Small intestine (tissue), 7 donors: ENCODE data around the gene SDCCAG8. TPM values are rescaled to one million over a fixed set of nuclear protein-coding genes. Genes with fewer than 3 reads are reported as not detected.

Experiments
- DNase-seq, 2 donors: peaks; one replicate each; pipeline versions ENCODE4 v3.0.0 to v3.0.0-alpha.2; 2013
- FAIRE-seq: peaks from 2 replicates; lab custom pipeline; 2012; peaks lifted over from hg19 to GRCh38; lab: Jason Lieb, UNC
- H3K27ac ChIP-seq, 3 donors: one replicate each; pipeline ENCODE4 v1.5.1; 2013; ENCODE audit warnings: low read length in 2 of 3, mild to moderate bottlenecking in 2 of 3, control low read depth in 1 of 3, inconsistent platforms in 1 of 3, low read depth in 1 of 3, moderate library complexity in 1 of 3
- H3K27me3 ChIP-seq, 3 donors: one replicate each; pipeline ENCODE4 v1.6.1; 2013; ENCODE audit warnings: low read length in 3 of 3, inconsistent platforms in 1 of 3; ENCODE audit not compliant: control insufficient read depth in 3 of 3, insufficient read depth in 3 of 3
- H3K36me3 ChIP-seq, 3 donors: one replicate each; pipeline ENCODE4 v1.6.1; 2013; ENCODE audit warnings: low read length in 3 of 3, inconsistent platforms in 1 of 3, low read depth in 1 of 3, mild to moderate bottlenecking in 1 of 3, moderate library complexity in 1 of 3; ENCODE audit not compliant: control insufficient read depth in 3 of 3, insufficient read depth in 2 of 3
- H3K4me1 ChIP-seq, 3 donors: one replicate each; pipeline ENCODE4 v1.6.1; 2013; ENCODE audit warnings: low read length in 2 of 3, inconsistent platforms in 1 of 3, low read depth in 1 of 3, mild to moderate bottlenecking in 1 of 3, moderate library complexity in 1 of 3; ENCODE audit not compliant: control insufficient read depth in 3 of 3, insufficient read depth in 2 of 3
- H3K4me3 ChIP-seq, 3 donors: one replicate each; pipeline ENCODE4 v1.5.1; 2013; ENCODE audit warnings: low read length in 3 of 3, control low read depth in 1 of 3, inconsistent platforms in 1 of 3, low read depth in 1 of 3, mild to moderate bottlenecking in 1 of 3, moderate library complexity in 1 of 3
- H3K9me3 ChIP-seq, 2 donors: one replicate each; pipeline ENCODE4 v1.6.1; 2013; ENCODE audit warnings: low read depth in 1 of 2, low read length in 1 of 2; ENCODE audit not compliant: control insufficient read depth in 2 of 2, insufficient read depth in 1 of 2
- WGBS, 3 donors: extraction: QIAGEN DNeasy Blood & Tissue Kit; methylation state at CpG; one replicate each; pipeline ENCODE4 v1.1.7; 2013; 5-methylcytosine and 5-hydroxymethylcytosine counted together
- polyA plus RNA-seq, 4 donors: library from polyadenylated mRNA; stranded (reverse) in 3 of 4; unstranded in 1 of 4; fragments of 200-250 nt in 3 of 4; fragments of 120-200 nt in 1 of 4; gene quantifications; one replicate each; pipeline versions ENCODE4 v1.2.1 to v1.2.3, GENCODE V29; 2013
- donor health status: healthy with polysubstance abuse.
- donor health status: control.
- donor health status: control.
- donor health status: Bipolar disorder and iron deficiency.
- donor health status: healthy.

The SDCCAG8 gene
- polyA plus RNA-seq, 4 donors = 19.2 to 32.2 (median 23.6) TPM

DNA sequence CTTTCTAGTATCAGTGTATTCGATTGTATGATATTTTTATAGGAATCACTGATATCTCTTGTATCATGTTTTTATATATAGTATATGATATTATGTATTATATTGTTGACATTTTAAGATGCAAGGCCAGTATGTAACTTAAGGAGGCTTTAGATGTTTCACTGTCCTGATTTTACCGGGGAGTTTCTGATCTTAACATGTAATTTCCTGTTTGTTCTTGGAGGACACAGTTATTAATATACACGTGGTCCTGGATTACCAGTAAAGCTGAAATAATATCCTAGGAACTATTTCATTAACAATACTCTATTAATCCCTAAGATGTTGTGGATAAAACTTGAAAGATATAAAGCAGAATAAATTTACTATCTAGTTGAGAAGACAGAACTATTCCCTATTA lies 19.5 kb downstream of the SDCCAG8 start:
- Histone ChIP-seq H3K4me3 (no peak overlapping the region), H3K36me3 (peaks cover 2 to 19% (median 6%) of the 10 kb centered on the region in 3 donors), H3K27me3 (no peaks in the 10 kb centered on the region), H3K4me1 (no peaks in the 10 kb centered on the region), H3K27ac (no peak overlapping the region), H3K9me3 (peaks cover 0 to 8% of the 10 kb centered on the region in 2 donors)
- no peak for DNase-seq
- no peak for FAIRE-seq
- 84 to 95% (median 90%) methylated on average over 3 of the region's 3 CpGs for WGBS, 3 donors

DNA sequence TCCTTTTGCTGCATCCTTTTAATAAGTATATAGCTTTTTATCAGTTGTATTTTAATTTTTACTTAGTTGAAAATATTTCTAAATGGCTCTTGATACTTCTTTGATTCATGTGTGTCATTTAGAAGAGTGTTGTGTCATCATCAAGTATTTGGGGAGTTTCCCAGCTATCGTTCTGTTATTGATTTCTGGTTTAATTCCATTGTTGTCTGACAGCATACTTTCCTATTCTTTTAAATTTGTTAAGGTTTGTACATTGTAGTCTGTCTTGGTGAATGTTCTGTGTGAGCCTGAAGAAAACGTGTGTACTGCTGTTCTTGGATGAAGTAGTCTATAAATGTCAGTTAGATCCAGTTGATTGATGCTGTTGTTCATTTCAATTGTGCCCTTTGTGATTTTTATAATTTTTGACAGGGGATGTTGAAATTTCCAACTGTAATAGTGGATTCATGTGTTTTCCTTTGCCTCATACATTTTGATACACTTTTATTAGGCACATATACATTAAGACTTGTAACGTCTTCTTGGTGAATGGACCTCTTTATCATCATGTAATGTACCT lies 24.8 kb downstream of the SDCCAG8 start:
- Histone ChIP-seq H3K4me1 (no peaks in the 10 kb centered on the region), H3K36me3 (peaks cover 4 to 19% (median 6%) of the 10 kb centered on the region in 3 donors), H3K27ac (no peak overlapping the region), H3K4me3 (no peak overlapping the region), H3K27me3 (no peaks in the 10 kb centered on the region), H3K9me3 (peaks cover 0 to 17% of the 10 kb centered on the region in 2 donors)
- 68 to 74% (median 68%) methylated on average over 3 of the region's 3 CpGs for WGBS, 3 donors
- peak; percentile 72 for FAIRE-seq
- no peak for DNase-seq

DNA sequence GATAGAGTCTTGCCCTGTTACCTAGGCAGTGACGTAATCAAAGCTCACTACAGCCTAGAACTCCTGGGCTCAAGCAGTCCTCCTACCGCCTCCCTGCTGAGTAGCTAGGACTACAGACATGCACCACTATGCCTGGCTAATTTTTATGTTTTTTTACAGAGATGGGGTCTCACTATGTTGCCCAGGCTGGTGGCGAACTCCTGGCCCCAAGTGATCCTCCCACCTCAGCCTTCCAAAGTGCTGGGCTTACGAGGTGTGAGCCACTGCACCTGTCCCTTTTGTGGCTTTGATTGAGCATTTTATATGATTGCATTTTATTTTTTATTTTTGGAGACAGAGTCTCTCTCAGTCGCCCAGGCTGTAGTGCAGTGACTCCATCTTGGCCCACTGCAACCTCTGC lies 25.8 kb downstream of the SDCCAG8 start:
- Histone ChIP-seq H3K36me3 (peaks cover 4 to 13% (median 5%) of the 10 kb centered on the region in 3 donors), H3K4me3 (no peak overlapping the region)
- no peak for FAIRE-seq

DNA sequence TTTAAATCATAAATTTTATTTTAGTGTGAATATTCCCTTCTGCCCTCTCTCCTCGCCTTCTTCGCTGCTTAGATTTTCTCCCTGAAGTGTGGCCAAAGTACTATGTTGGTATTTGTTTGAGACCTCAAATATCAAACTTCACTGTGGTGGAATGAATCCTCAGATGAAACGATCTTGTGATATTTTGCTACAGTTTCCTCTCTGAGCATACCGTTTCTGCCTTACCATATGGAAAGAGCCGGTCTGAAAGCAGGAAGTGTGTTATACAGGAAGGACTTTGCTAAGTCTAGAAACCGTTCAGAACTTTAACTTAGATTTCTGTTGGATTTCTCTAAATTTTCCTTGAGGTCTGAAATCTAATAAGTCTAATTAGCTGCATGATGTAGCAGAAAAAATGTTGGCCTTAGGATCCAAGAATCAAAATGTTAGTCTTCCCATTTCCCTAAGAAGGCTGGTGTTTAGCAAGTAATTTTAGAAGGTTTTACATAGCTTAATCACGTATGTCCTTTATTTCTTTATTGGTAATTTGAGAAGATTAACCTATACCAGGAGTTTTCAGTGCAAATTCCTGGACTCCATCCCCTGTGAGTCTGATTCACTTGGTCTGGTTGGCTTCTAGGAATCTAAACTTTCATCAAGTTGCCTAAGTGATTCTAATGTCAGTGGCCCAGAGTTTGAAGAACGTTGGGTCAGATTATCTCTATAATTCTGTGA lies 30.7 kb downstream of the SDCCAG8 start:
- no peak for DNase-seq
- Histone ChIP-seq H3K36me3 (peaks cover 2 to 15% (median 3%) of the 10 kb centered on the region in 3 donors), H3K4me3 (no peak overlapping the region), H3K4me1 (no peaks in the 10 kb centered on the region), H3K27me3 (no peaks in the 10 kb centered on the region), H3K27ac (peak overlapping the region in 1 of 3 donors; percentile 70), H3K9me3 (peaks cover 0 to 8% of the 10 kb centered on the region in 2 donors)
- no peak for FAIRE-seq
- WGBS, 3 donors = 59 to 85% (median 63%) methylated on average over 8 of the region's 8 CpGs

More for the DNA sequence above, 25.8 kb downstream of the SDCCAG8 start:
- H3K27me3 ChIP-seq = no peaks in the 10 kb centered on the region
- H3K27ac ChIP-seq = no peak overlapping the region
- WGBS, 3 donors = 96 to 99% (median 98%) methylated on average over 5 of the region's 5 CpGs
- peaks cover 0 to 17% of the 10 kb centered on the region in 2 donors for H3K9me3 ChIP-seq
- H3K4me1 ChIP-seq = no peaks in the 10 kb centered on the region
- DNase-seq = no peak

DNA sequence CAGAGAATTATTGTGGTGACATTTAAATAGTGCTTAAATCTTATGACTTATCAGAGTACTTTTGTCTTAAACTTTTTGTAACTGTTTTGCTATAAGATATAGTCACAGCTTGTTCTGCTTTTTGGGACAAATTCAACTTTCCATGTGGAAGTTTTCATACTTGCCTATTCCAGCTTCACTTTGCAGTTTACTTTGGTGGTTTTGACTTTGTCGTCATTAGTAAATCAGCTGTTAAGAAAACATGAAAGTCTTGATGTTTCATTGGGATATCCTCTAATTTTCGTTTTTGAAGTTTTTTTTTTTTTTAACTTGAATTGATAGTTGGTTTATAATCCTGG lies 31.3 kb downstream of the SDCCAG8 start:
- H3K4me1 ChIP-seq = no peaks in the 10 kb centered on the region
- H3K4me3 ChIP-seq = no peak overlapping the region
- peaks cover 3 to 14% (median 5%) of the 10 kb centered on the region in 3 donors for H3K36me3 ChIP-seq
- peaks cover 0 to 7% of the 10 kb centered on the region in 2 donors for H3K9me3 ChIP-seq
- FAIRE-seq = no peak
- H3K27ac ChIP-seq = no peak overlapping the region
- no peaks in the 10 kb centered on the region for H3K27me3 ChIP-seq
- no peak for DNase-seq
- WGBS, 3 donors = 42 to 79% (median 76%) methylated on average over 2 of the region's 2 CpGs

DNA sequence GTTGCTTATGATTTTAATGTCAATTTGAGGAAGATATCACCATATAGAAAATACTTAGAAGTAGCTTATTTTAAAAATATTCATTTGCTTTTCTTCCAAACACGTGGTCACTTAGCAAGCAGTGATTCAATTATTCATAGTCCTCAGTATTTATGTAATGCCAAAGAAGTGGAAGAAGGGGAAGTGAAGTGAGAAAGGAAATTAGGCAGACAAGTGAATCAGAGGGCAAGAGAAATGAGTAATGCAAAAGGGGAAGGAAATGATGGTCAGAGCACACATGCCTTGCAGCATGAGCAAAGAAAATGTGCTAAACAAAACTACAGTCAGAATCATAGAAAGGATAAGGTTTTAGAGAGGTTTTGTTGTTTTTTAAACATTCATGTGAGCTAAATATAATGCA lies 31.8 kb downstream of the SDCCAG8 start:
- no peak overlapping the region for H3K27ac ChIP-seq

DNA sequence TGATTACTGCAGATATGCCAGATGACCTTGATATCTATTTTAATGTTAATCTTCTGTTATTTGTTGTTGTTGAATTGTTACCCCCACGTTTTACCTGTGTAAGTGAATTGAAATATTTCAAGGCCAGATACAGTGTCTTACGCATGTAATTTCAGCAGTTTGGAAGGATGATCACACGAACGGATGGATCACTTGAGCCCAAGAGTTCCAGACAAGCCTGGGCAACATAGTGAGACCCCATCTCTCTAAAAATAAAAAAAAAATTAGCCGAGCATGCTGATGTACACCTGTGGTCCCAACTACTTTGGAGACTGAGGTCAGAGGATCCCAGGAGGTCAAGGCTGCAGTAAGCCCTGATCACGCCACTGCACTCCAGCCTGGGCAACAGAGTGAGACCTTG lies 32.2 kb downstream of the SDCCAG8 start:
- peak overlapping the region in 1 of 3 donors; percentile 85 for H3K27ac ChIP-seq
- DNase-seq (no peak), FAIRE-seq (no peak)
- no peaks in the 10 kb centered on the region for H3K27me3 ChIP-seq
- 76 to 88% (median 87%) methylated on average over 6 of the region's 6 CpGs for WGBS, 3 donors
- H3K4me3 ChIP-seq = no peak overlapping the region
- peaks cover 0 to 4% of the 10 kb centered on the region in 2 donors for H3K9me3 ChIP-seq
- peaks cover 3 to 14% (median 5%) of the 10 kb centered on the region in 3 donors for H3K36me3 ChIP-seq
- H3K4me1 ChIP-seq = no peaks in the 10 kb centered on the region

More for the DNA sequence above, 31.8 kb downstream of the SDCCAG8 start:
- peaks cover 3 to 14% (median 5%) of the 10 kb centered on the region in 3 donors for H3K36me3 ChIP-seq
- no peaks in the 10 kb centered on the region for H3K27me3 ChIP-seq
- FAIRE-seq (no peak), DNase-seq (no peak)
- no peaks in the 10 kb centered on the region for H3K4me1 ChIP-seq
- no peak overlapping the region for H3K4me3 ChIP-seq
- peaks cover 0 to 7% of the 10 kb centered on the region in 2 donors for H3K9me3 ChIP-seq
- WGBS, 3 donors = 33 to 76% (median 66%) methylated on average over 1 of the region's 1 CpG

DNA sequence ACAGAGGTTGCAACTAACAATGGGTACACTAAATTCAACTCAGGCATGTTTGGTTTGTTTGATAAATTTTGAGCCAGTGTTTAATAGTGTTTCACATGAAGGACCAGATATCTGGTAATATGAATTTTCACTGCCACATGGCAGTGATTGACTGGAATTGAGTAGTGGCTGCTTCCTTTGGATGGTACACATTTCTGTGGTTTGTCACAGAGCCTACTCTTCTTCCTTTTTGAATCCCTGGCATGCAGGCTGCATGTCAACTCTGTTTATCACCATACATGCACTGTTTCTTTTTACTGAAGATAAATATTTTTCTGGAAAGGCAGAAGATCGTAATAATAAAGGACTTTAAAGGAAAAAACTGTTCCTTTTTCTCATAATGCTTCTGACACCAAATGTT lies 35.5 kb downstream of the SDCCAG8 start:
- peaks cover 0 to 11% of the 10 kb centered on the region in 2 donors for H3K9me3 ChIP-seq
- WGBS, 3 donors = 71 to 97% (median 86%) methylated on average over 1 of the region's 1 CpG
- H3K4me1 ChIP-seq = no peaks in the 10 kb centered on the region
- no peaks in the 10 kb centered on the region for H3K27me3 ChIP-seq
- FAIRE-seq (no peak), DNase-seq (no peak)
- H3K36me3 ChIP-seq = peaks cover 3 to 16% (median 3%) of the 10 kb centered on the region in 3 donors
- H3K27ac ChIP-seq = no peak overlapping the region
- no peak overlapping the region for H3K4me3 ChIP-seq
